Measurements from ENCODE around the gene HBS1L.
"Not testable (repeated sequence)": the region's sequence is repeated elsewhere in the genome, so short reads cannot be mapped to it uniquely, and the experiment has no call there.

The HBS1L gene

GRCh38 chr6:135062735-135063134, 8.1 kb upstream of the HBS1L start:
- no peaks in the 10 kb centered on the region for H3K27me3 ChIP-seq (ENCODE audit: insufficient read depth, poor library complexity, severe bottlenecking)
- H3K4me3 ChIP-seq (replicated peaks; ENCODE audit: insufficient read depth, low read length), result no peak overlapping the region
- TF ChIP-seq POLR2AphosphoS5 (IDR thresholded peaks at IDR 0.05; ENCODE audit: low read depth) (no peak), GABPA (IDR thresholded peaks at IDR 0.05; ENCODE audit: low read depth) (no peak), CTCF (IDR thresholded peaks at IDR 0.05; ENCODE audit: insufficient read depth, low read length) (no peak), SPI1 (IDR thresholded peaks at IDR 0.05; ENCODE audit: borderline replicate concordance, low read depth) (no peak), REST (IDR thresholded peaks at IDR 0.05; ENCODE audit: insufficient replicate concordance, low read depth) (no peak)
- no peak for DNase-seq (ENCODE audit: low read depth in 1 of 2, low spot score in 1 of 2)
- H3K27ac ChIP-seq (replicated peaks), result no peak overlapping the region

- Histone ChIP-seq H3K4me3 (replicated peaks; ENCODE audit: insufficient read depth, low read length) (no peak overlapping the region), H3K27me3 (ENCODE audit: insufficient read depth, poor library complexity, severe bottlenecking) (no peaks in the 10 kb centered on the region), H3K27ac (replicated peaks) (no peak overlapping the region)
- no peak for TF ChIP-seq CTCF (IDR thresholded peaks at IDR 0.05; ENCODE audit: insufficient read depth, low read length)
- TF ChIP-seq GABPA (IDR thresholded peaks at IDR 0.05; ENCODE audit: low read depth), result no peak
- no peak for TF ChIP-seq REST (IDR thresholded peaks at IDR 0.05; ENCODE audit: insufficient replicate concordance, low read depth)
- TF ChIP-seq SPI1 (IDR thresholded peaks at IDR 0.05; ENCODE audit: borderline replicate concordance, low read depth), result no peak
- TF ChIP-seq POLR2AphosphoS5 (IDR thresholded peaks at IDR 0.05; ENCODE audit: low read depth), result no peak
- no peak for DNase-seq (ENCODE audit: low read depth in 1 of 2, low spot score in 1 of 2)
Measured at GRCh38 chr6:135060076-135060475, 5.5 kb upstream of the HBS1L start.

- not testable (repeated sequence) for DNase-seq (ENCODE audit: low read depth in 1 of 2, low spot score in 1 of 2); H3K4me3 ChIP-seq (replicated peaks; ENCODE audit: insufficient read depth, low read length); H3K27ac ChIP-seq (replicated peaks); H3K27me3 ChIP-seq (ENCODE audit: insufficient read depth, poor library complexity, severe bottlenecking)
Measured at GRCh38 chr6:135058299-135058698, 3.7 kb upstream of the HBS1L start.

- H3K4me3 ChIP-seq (replicated peaks; ENCODE audit: insufficient read depth, low read length), result no peak overlapping the region
- TF ChIP-seq CTCF (IDR thresholded peaks at IDR 0.05; ENCODE audit: insufficient read depth, low read length) (no peak), POLR2AphosphoS5 (IDR thresholded peaks at IDR 0.05; ENCODE audit: low read depth) (no peak), REST (IDR thresholded peaks at IDR 0.05; ENCODE audit: insufficient replicate concordance, low read depth) (no peak), SPI1 (IDR thresholded peaks at IDR 0.05; ENCODE audit: borderline replicate concordance, low read depth) (no peak), GABPA (IDR thresholded peaks at IDR 0.05; ENCODE audit: low read depth) (no peak)
- H3K27ac ChIP-seq (replicated peaks), result no peak overlapping the region
- DNase-seq (ENCODE audit: low read depth in 1 of 2, low spot score in 1 of 2), result no peak
- no peaks in the 10 kb centered on the region for H3K27me3 ChIP-seq (ENCODE audit: insufficient read depth, poor library complexity, severe bottlenecking)
Measured at GRCh38 chr6:135056632-135057031, 2.0 kb upstream of the HBS1L start.

All from HL-60 (cell line).